ENCODE data around the gene BAG1.

DNA sequence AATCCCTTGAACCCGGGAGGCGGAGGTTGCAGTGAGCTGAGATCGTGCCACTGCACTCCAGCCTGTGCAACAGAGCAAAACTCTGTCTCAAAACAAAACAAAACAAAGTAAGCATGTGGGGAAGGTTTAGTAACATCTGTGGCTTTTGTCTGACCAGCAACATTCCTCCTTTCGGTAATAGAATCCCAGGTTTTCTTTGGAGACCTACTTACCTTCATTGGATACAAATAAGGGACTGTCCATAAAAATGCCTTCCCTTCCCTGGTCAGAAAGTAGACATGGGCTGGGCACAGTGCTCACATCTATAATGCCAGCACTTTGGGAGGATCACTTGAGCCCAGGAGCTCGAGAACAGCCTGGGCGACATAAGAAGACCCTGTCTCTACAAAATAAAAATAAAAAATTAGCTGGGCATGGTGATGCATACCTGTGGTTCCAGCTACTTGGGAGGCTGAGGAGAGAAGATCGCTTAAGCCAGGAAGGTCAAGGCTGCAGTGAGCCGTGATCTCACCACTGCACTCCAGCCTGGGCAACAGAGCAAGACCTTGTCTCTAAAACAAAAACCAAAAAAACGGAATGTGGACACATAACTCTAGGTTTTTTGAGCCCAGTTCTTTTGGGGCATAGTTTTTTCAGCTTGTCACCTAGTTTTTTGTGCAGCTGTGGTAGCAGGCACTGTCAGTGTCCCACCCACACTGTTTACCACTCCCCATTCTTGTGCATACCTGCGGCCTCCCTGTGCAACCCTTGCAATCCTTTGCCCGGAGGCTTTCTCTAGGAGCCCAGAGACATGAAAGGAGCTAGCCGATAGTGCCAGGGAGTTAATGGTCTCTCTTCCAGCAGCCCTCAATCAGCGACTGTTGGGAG lies 33.5 kb downstream of the BAG1 start:
- TF ChIP-seq, protein P1, sequence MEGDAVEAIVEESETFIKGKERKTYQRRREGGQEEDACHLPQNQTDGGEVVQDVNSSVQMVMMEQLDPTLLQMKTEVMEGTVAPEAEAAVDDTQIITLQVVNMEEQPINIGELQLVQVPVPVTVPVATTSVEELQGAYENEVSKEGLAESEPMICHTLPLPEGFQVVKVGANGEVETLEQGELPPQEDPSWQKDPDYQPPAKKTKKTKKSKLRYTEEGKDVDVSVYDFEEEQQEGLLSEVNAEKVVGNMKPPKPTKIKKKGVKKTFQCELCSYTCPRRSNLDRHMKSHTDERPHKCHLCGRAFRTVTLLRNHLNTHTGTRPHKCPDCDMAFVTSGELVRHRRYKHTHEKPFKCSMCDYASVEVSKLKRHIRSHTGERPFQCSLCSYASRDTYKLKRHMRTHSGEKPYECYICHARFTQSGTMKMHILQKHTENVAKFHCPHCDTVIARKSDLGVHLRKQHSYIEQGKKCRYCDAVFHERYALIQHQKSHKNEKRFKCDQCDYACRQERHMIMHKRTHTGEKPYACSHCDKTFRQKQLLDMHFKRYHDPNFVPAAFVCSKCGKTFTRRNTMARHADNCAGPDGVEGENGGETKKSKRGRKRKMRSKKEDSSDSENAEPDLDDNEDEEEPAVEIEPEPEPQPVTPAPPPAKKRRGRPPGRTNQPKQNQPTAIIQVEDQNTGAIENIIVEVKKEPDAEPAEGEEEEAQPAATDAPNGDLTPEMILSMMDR (IDR thresholded peaks at IDR 0.05; ENCODE audit: insufficient read depth, low read depth, low read length) = no peak
- TF ChIP-seq EZH2 (IDR thresholded peaks at IDR 0.05; ENCODE audit: insufficient read depth, low read length) = no peak

Measured in astrocyte (in vitro differentiated cells and primary cell).